Natural killer cell (primary cell): ENCODE data around the gene TMTC2. TPM values are rescaled to one million over a fixed set of nuclear protein-coding genes. Genes with fewer than 3 reads are reported as not detected.

Experiments used
- ATAC-seq, 3 donors: fragments of 150-1000 bp in 2 of 3; fragments of 200-7000 bp in 1 of 3; cut with Tn5 transposase; 1 replicate in 1 of 3; 2 replicates in 2 of 3; pipeline ENCODE4 v1.10.0; 2021; ENCODE audit warnings: mild to moderate bottlenecking in 2 of 3, moderate library complexity in 2 of 3
- DNase-seq, 2 donors: peaks; one replicate each; pipeline versions ENCODE4 v3.0.0 to v3.0.0-alpha.2; 2013 to 2021; ENCODE audit warnings: mixed read lengths in 1 of 2
- H3K27ac ChIP-seq: one replicate; pipeline ENCODE4 v1.5.1; 2013; ENCODE audit warnings: mild to moderate bottlenecking, low read length
- H3K27me3 ChIP-seq: one replicate; pipeline ENCODE4 v1.6.1; 2013; ENCODE audit warnings: low read length; ENCODE audit not compliant: control insufficient read depth, insufficient read depth
- H3K36me3 ChIP-seq: one replicate; pipeline ENCODE4 v1.6.1; 2013; ENCODE audit warnings: low read length; ENCODE audit not compliant: control insufficient read depth, insufficient read depth
- H3K4me1 ChIP-seq: one replicate; pipeline ENCODE4 v1.6.1; 2013; ENCODE audit warnings: low read length; ENCODE audit not compliant: control insufficient read depth, insufficient read depth
- H3K4me3 ChIP-seq: one replicate; pipeline ENCODE4 v1.5.1; 2013; ENCODE audit warnings: low read length
- H3K9me3 ChIP-seq: one replicate; pipeline ENCODE4 v1.6.1; 2013; ENCODE audit warnings: low read length; ENCODE audit not compliant: control insufficient read depth, insufficient read depth
- H3K27ac Mint-ChIP-seq, 2 donors: one replicate each; pipeline ENCODE4 v1.8.0; 2022; ENCODE audit warnings: mild to moderate bottlenecking in 2 of 2, mixed read lengths in 2 of 2, moderate library complexity in 1 of 2
- H3K27me3 Mint-ChIP-seq, 2 donors: one replicate each; pipeline ENCODE4 v1.8.0; 2022; ENCODE audit warnings: low read depth in 2 of 2, mixed read lengths in 2 of 2
- H3K36me3 Mint-ChIP-seq: one replicate; pipeline ENCODE4 v1.8.0; 2022; ENCODE audit warnings: mixed read lengths
- H3K4me1 Mint-ChIP-seq, 2 donors: one replicate each; pipeline ENCODE4 v1.8.0; 2022; ENCODE audit warnings: mixed read lengths in 2 of 2
- H3K4me3 Mint-ChIP-seq: one replicate; pipeline ENCODE4 v1.8.0; 2022; ENCODE audit warnings: mild to moderate bottlenecking, moderate library complexity, mixed read lengths
- H3K9me3 Mint-ChIP-seq, 2 donors: one replicate each; pipeline ENCODE4 v1.8.0; 2022; ENCODE audit warnings: mixed read lengths in 2 of 2
- CTCF ChIP-seq: fragments of 200-600 bp; IDR thresholded peaks from one replicate; pipeline ENCODE4 v1.8.0; 2022; ENCODE audit warnings: antibody characterized with exemption
- WGBS: methylation state at CpG from one replicate; pipeline ENCODE4 v1.1.7; 2013; ENCODE audit warnings: missing lambda C conversion rate; ENCODE audit not compliant: insufficient coverage; 5-methylcytosine and 5-hydroxymethylcytosine counted together
- intact Hi-C: fragments of 100-400 bp; cut with micrococcal nuclease; formaldehyde crosslinking; loops from one replicate; pipeline ENCODE4 v1.14.2; 2022
- total RNA-seq, 4 donors: library from RNA; stranded (reverse); fragments of 120-200 nt in 1 of 4; gene quantifications; one replicate each; pipeline versions ENCODE4 v1.2.3 to v1.2.4, GENCODE V29; 2013 to 2022

The TMTC2 gene
- total RNA-seq, 3 donors from 2014 or later (not counting 1 experiment from before 2014, with no cell fraction given): 1.4 to 2.3 (median 1.6) TPM

DNA sequence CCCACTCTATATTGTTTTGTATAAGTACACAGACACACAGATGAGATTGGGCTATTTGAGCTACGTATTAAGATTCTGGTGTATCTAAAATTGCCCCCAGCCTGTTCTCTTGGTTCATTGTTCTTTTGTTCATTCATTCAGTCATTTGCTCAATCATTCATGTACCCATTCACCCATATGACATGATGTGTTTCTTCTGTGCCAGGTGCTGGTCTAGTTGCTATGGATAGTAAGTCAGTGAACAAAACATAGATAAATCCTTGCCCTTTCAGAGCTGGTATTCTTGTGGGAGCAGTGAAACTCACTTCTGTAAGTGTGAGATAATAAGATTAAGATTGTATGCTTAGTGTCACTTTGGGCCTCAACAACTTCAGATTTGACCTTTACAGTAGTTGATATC lies 191.3 kb downstream of the TMTC2 start:
- DNase-seq (no peak), ATAC-seq (no peak)
- no peaks in the 10 kb centered on the region for H3K27me3 Mint-ChIP-seq
- 100% methylated on average over 1 of the region's 1 CpG for WGBS
- H3K4me3 ChIP-seq: no peak overlapping the region
- H3K9me3 Mint-ChIP-seq: peaks cover 8 to 12% of the 10 kb centered on the region in 2 donors
- intact Hi-C loops: no loop called here
- H3K27ac Mint-ChIP-seq: no peak overlapping the region
- no peak for TF ChIP-seq CTCF
- no peaks in the 10 kb centered on the region for H3K36me3 ChIP-seq
- H3K27me3 ChIP-seq: no peaks in the 10 kb centered on the region
- no peak overlapping the region for H3K4me3 Mint-ChIP-seq
- H3K4me1 ChIP-seq: no peaks in the 10 kb centered on the region
- no peaks in the 10 kb centered on the region for H3K4me1 Mint-ChIP-seq
- H3K36me3 Mint-ChIP-seq: peaks cover 6% of the 10 kb centered on the region
- no peak overlapping the region for H3K27ac ChIP-seq
- no peaks in the 10 kb centered on the region for H3K9me3 ChIP-seq

DNA sequence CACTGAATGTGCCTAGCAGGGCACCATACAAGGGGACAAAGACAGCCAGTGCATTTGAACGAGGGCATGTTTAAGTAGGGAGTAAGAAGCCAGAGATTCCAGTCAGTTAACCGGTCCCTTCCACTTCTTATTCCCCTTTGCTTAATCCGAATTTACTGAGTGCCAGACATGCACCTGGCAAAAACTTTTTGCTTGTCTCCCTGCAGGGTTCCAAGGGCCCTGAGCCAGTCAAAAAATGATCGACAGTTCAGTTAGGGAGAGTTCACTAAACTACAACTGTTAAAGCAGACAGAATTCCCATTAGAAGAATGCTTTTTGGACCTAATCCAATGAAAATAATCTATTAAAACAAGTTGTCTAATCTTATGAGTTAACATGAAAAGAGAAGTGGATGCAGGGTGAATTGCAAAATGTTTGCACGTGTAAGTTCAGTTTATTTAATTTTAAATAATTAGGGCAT lies 193.8 kb downstream of the TMTC2 start:
- Mint-ChIP-seq H3K4me1 (no peaks in the 10 kb centered on the region), H3K27ac (no peak overlapping the region), H3K36me3 (peaks cover 6% of the 10 kb centered on the region), H3K27me3 (no peaks in the 10 kb centered on the region), H3K4me3 (no peak overlapping the region), H3K9me3 (peaks cover 8 to 11% of the 10 kb centered on the region in 2 donors)
- no peaks in the 10 kb centered on the region for H3K9me3 ChIP-seq
- H3K27ac ChIP-seq: no peak overlapping the region
- TF ChIP-seq CTCF: no peak
- no peaks in the 10 kb centered on the region for H3K36me3 ChIP-seq
- H3K4me1 ChIP-seq: no peaks in the 10 kb centered on the region
- no peak for DNase-seq
- H3K27me3 ChIP-seq: no peaks in the 10 kb centered on the region
- no peak overlapping the region for H3K4me3 ChIP-seq
- ATAC-seq: no peak
- intact Hi-C loops: no loop called here
- 81% methylated on average over 5 of the region's 5 CpGs for WGBS

GRCh38 chr12:82883394-82884355 lies 197.0 kb downstream of the TMTC2 start:
- 96% methylated on average over 4 of the region's 8 CpGs for WGBS
- TF ChIP-seq CTCF: no peak
- H3K27ac Mint-ChIP-seq: no peak overlapping the region
- DNase-seq: no peak
- H3K27me3 Mint-ChIP-seq: no peaks in the 10 kb centered on the region
- Histone ChIP-seq H3K4me3 (no peak overlapping the region), H3K36me3 (no peaks in the 10 kb centered on the region), H3K9me3 (no peaks in the 10 kb centered on the region), H3K4me1 (no peaks in the 10 kb centered on the region), H3K27ac (no peak overlapping the region), H3K27me3 (no peaks in the 10 kb centered on the region)
- H3K4me3 Mint-ChIP-seq: no peak overlapping the region
- intact Hi-C loops: no loop called here
- H3K9me3 Mint-ChIP-seq: peaks cover 2 to 3% of the 10 kb centered on the region in 2 donors
- ATAC-seq: no peak
- H3K4me1 Mint-ChIP-seq: no peaks in the 10 kb centered on the region
- no peaks in the 10 kb centered on the region for H3K36me3 Mint-ChIP-seq
